ENCODE results near the gene KCTD17.

The KCTD17 gene

GRCh38 chr22:37043828-37044538 is 7.6 kb upstream of the KCTD17 start:
- no peak for DNase-seq (ENCODE audit: low read depth)

GRCh38 chr22:37044634-37045625 is 6.6 kb upstream of the KCTD17 start:
- DNase-seq (ENCODE audit: low read depth), result no peak

- DNase-seq (ENCODE audit: low read depth), result no peak
Observed at GRCh38 chr22:37045958-37046357, 5.6 kb upstream of the KCTD17 start.

- DNase-seq (ENCODE audit: low read depth), result no peak
Observed at GRCh38 chr22:37046589-37046988, 5.0 kb upstream of the KCTD17 start.

- no peak for DNase-seq (ENCODE audit: low read depth)
Observed at GRCh38 chr22:37047006-37047405, 4.5 kb upstream of the KCTD17 start.

- DNase-seq (ENCODE audit: low read depth), result no peak
Observed at GRCh38 chr22:37048133-37048532, 3.4 kb upstream of the KCTD17 start.

GRCh38 chr22:37049224-37049623 is 2.3 kb upstream of the KCTD17 start:
- no peak for DNase-seq (ENCODE audit: low read depth)

GRCh38 chr22:37050913-37051312 is 629 bp upstream of the KCTD17 start:
- no peak for DNase-seq (ENCODE audit: low read depth)

- no peak for DNase-seq (ENCODE audit: low read depth)
Observed at GRCh38 chr22:37052386-37053309, 1.1 kb downstream of the KCTD17 start.

GRCh38 chr22:37053310-37054055 is 1.9 kb downstream of the KCTD17 start:
- DNase-seq (ENCODE audit: low read depth), result no peak

GRCh38 chr22:37054056-37054395 is 2.5 kb downstream of the KCTD17 start:
- DNase-seq (ENCODE audit: low read depth), result no peak

GRCh38 chr22:37054600-37055365 is 3.2 kb downstream of the KCTD17 start:
- no peak for DNase-seq (ENCODE audit: low read depth)

GRCh38 chr22:37056246-37056645 is 4.7 kb downstream of the KCTD17 start:
- no peak for DNase-seq (ENCODE audit: low read depth)

GRCh38 chr22:37057226-37057625 is 5.7 kb downstream of the KCTD17 start:
- DNase-seq (ENCODE audit: low read depth), result no peak

GRCh38 chr22:37057796-37058510 is 6.4 kb downstream of the KCTD17 start:
- DNase-seq (ENCODE audit: low read depth), result no peak

- DNase-seq (ENCODE audit: low read depth), result no peak
Observed at GRCh38 chr22:37058917-37059701, 7.6 kb downstream of the KCTD17 start.

GRCh38 chr22:37059876-37060449 is 8.4 kb downstream of the KCTD17 start:
- no peak for DNase-seq (ENCODE audit: low read depth)

- no peak for DNase-seq (ENCODE audit: low read depth)
Observed at GRCh38 chr22:37060801-37061610, 9.5 kb downstream of the KCTD17 start.

All from stimulated activated CD8-positive, alpha-beta memory T cell treated with anti-CD3 and anti-CD28 coated beads, Interleukin-12 subunit alpha, Interleukin-12 subunit beta, amount 100 ng/mL, for 4 hours (primary cell).